GM04503 (cell line): ENCODE measurements around the gene ADGRG7.

ENCODE experiments used
- DNase-seq: peaks from one replicate; pipeline ENCODE4 v3.0.0-alpha.2; 2012; ENCODE audit warnings: low read depth

Gene ADGRG7

DNA sequence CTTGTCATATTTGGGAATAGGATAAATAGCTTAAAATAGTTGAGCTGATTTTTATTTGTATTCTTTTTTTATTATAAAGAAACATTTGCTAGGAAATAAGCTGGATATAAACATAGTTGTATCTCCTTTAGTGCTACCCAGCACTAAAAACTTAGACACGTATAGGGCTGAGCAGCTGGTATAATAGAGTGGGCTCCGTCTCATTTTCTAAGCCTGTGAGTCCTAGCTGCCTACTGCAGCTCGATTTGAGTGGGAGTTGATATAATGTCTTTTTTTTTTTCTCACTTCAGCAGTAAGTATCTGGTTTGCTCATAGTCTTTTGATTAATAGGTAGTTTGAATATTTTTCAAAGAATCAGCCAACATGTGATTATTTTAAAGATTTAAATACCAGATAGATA lies 134.1 kb downstream of the ADGRG7 start:
- DNase-seq = no peak

DNA sequence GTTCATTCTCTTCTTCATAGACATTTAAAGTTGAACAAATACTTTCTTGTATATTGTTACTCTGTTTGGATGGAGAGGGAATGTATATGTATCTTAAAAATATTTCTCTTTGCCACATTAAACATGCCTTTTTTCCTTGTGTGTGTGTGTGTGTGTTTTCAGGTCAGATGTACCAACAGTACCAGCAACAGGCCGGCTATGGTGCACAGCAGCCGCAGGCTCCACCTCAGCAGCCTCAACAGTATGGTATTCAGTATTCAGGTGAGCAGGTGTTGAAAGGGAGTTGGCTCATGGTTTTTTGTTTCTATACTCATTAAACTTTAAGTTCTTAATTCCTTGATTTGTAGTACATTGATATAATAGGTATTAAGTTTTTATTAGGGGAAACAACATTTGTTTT lies 135.3 kb downstream of the ADGRG7 start:
- no peak for DNase-seq
